Peyer's patch (tissue), 4 donors: ENCODE measurements around the gene VAV2. TPM values are rescaled to one million over a fixed set of nuclear protein-coding genes. Genes with fewer than 3 reads are reported as not detected.

Source experiments
- DNase-seq, 3 donors: peaks; one replicate each; pipeline ENCODE4 v3.0.0-alpha.2; 2017 to 2019
- H3K27ac ChIP-seq, 4 donors: fragments of 200-600 bp; sonication (generic); one replicate each; pipeline ENCODE4 v1.5.1; 2016 to 2019
- H3K27me3 ChIP-seq, 2 donors: fragments of 200-600 bp; sonication (generic); one replicate each; pipeline ENCODE4 v1.5.1; 2019
- H3K36me3 ChIP-seq, 3 donors: fragments of 200-600 bp; sonication (generic); one replicate each; pipeline ENCODE4 v1.5.1; 2016 to 2019
- H3K4me1 ChIP-seq, 4 donors: fragments of 200-600 bp; sonication (generic); one replicate each; pipeline ENCODE4 v1.5.1; 2016 to 2019
- H3K4me3 ChIP-seq, 4 donors: fragments of 200-600 bp; sonication (generic); 1 replicate in 3 of 4; 2 replicates in 1 of 4; pipeline ENCODE4 v1.5.1; 2016 to 2019; ENCODE audit warnings: mild to moderate bottlenecking in 1 of 4
- H3K9me3 ChIP-seq, 4 donors: fragments of 200-600 bp; sonication (generic); one replicate each; pipeline ENCODE4 v1.5.1; 2016 to 2019; ENCODE audit warnings: mild to moderate bottlenecking in 1 of 4
- POLR2A ChIP-seq, 2 donors: fragments of 450-650 bp; IDR thresholded peaks; one replicate each; pipeline ENCODE4 v1.5.1; 2017; ENCODE audit warnings: antibody characterized with exemption in 2 of 2, mild to moderate bottlenecking in 2 of 2, moderate library complexity in 2 of 2
- total RNA-seq, 4 donors: library from RNA; depleted of rRNA; stranded (reverse); fragments of >200 nt; gene quantifications; one replicate each; pipeline ENCODE4 v1.1.0, GENCODE V29; 2016
- TF ChIP-seq, protein P1 (sequence below), 6 experiments: fragments of 450-650 bp in 4 of 6; fragments of 200-600 bp in 2 of 6; sonication (generic) in 1 of 6; IDR thresholded peaks; one replicate each; pipeline ENCODE4 v1.5.1; 2017 to 2019; ENCODE audit warnings: antibody characterized with exemption in 6 of 6, mild to moderate bottlenecking in 3 of 6, moderate library complexity in 1 of 6

Gene VAV2
- total RNA-seq, 4 donors from 2014 or later = 47.9 to 61.8 (median 58.9) TPM

DNA sequence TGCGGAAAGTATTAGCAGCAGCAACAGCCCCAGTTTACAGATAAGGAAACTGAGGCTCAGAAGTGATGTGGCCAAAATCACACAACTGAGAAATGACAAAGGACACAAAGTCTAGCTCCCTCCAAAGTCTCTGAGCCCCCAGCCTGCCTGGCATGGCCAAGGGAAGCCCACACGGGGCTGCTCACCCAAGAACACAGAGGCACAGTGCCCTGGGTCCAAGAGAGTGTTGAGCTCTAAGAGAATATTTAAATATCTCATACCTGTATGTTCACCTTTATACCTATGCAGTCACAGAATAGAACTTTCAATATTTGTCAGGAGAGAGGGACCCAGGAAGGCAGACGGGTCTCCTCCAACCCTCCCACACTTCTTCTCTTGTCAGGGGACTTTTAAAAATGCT is 16.6 kb downstream of the VAV2 start:
- Histone ChIP-seq H3K27ac (peak overlapping the region in 1 of 4 donors; percentile 97), H3K4me1 (peaks cover 20 to 62% (median 31%) of the 10 kb centered on the region in 4 donors), H3K27me3 (no peaks in the 10 kb centered on the region), H3K9me3 (no peaks in the 10 kb centered on the region), H3K4me3 (no peak overlapping the region), H3K36me3 (no peaks in the 10 kb centered on the region)
- TF ChIP-seq, protein P1, sequence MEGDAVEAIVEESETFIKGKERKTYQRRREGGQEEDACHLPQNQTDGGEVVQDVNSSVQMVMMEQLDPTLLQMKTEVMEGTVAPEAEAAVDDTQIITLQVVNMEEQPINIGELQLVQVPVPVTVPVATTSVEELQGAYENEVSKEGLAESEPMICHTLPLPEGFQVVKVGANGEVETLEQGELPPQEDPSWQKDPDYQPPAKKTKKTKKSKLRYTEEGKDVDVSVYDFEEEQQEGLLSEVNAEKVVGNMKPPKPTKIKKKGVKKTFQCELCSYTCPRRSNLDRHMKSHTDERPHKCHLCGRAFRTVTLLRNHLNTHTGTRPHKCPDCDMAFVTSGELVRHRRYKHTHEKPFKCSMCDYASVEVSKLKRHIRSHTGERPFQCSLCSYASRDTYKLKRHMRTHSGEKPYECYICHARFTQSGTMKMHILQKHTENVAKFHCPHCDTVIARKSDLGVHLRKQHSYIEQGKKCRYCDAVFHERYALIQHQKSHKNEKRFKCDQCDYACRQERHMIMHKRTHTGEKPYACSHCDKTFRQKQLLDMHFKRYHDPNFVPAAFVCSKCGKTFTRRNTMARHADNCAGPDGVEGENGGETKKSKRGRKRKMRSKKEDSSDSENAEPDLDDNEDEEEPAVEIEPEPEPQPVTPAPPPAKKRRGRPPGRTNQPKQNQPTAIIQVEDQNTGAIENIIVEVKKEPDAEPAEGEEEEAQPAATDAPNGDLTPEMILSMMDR (IDR thresholded peaks at IDR 0.05) = no peak
- TF ChIP-seq POLR2A (IDR thresholded peaks at IDR 0.05) = no peak
- DNase-seq = peak in 1 of 3 donors; percentile 10

DNA sequence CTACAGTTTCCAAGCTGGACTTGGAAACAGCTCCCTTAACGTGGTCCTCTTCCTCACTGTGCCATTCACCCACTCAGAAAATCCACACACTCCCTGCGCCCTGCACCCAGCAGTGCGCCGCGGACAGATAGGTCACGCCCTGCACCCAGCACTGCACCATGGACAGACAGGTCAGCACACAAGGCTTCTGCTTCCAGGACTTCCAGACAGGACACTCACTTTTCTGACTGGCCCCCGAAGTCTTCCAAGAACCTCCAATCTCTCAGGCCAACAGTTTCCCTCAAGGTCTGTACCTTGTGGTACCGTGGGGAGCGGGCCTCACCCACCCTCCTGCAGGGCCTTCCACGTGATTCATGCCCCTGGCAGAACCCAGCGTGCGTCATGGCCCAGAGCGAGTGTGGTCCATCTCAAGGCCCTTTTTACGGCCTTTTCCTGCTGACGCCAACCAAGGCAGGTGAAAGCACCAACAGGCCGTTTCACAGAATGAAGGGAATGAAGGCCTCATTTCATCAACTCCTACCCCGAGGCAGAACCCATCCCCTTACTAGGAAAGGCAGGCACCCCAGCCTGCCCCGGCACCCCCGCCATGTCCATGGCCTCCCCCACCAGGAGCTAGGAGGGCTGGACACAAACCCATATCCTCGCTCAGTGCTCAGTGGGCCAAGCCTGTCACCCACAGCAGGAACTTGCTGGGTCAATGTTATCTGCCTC is 17.3 kb downstream of the VAV2 start:
- H3K4me1 ChIP-seq = peaks cover 19 to 57% (median 28%) of the 10 kb centered on the region in 4 donors
- H3K9me3 ChIP-seq = no peaks in the 10 kb centered on the region
- DNase-seq = peak in 1 of 3 donors; percentile 52
- TF ChIP-seq, protein P1 (IDR thresholded peaks at IDR 0.05) = no peak
- no peak for TF ChIP-seq POLR2A (IDR thresholded peaks at IDR 0.05)
- no peaks in the 10 kb centered on the region for H3K36me3 ChIP-seq
- peak overlapping the region; percentile 35 to 97 (median 70) for H3K27ac ChIP-seq
- H3K4me3 ChIP-seq = peak overlapping the region in 1 of 4 donors; percentile 30
- H3K27me3 ChIP-seq = no peaks in the 10 kb centered on the region

DNA sequence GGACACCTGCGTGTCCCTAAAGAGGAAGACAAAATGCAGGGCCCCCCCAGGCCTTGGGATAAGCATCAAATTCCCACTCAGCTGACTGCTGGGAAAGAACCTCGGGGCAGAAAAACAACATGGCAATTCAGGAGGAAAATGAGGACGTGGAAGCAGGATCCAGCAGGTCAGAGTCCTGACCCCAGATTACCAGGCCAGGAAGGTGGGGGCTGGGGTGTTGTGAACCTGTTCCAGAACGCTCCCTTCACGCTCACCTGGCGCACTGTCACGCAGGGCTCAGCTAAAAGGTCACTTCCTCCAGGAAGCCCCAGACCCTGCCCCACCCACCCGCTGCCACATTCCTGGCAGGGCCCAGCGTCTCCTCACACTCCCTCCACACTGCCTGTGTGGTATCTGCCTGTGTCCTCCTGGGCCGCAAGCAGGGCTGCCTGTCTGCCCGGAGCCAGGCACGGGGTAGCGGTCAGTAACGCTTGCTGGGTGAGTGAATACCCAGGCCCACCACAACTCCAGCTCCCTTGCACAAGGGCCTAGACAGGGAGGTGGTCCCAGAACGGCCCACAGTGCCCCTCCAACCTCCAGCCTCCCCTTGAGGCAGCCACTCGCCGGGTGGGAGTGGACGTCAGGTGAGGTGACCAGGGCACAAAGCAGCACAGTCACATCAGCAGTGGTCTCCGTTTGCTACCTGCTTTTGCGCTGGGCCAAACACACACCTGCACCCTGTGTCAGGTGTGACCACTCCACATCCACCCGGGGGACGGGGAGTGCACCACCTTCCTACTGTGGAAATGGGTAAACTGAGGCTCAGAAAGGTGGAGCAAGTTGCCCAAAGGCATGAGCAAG is 18.1 kb downstream of the VAV2 start:
- Histone ChIP-seq H3K4me1 (peaks cover 18 to 51% (median 26%) of the 10 kb centered on the region in 4 donors), H3K9me3 (no peaks in the 10 kb centered on the region), H3K36me3 (no peaks in the 10 kb centered on the region), H3K27me3 (no peaks in the 10 kb centered on the region), H3K27ac (peak overlapping the region; percentile 35 to 97 (median 70)), H3K4me3 (peak overlapping the region in 2 of 4 donors; percentile 13 to 30)
- TF ChIP-seq POLR2A (IDR thresholded peaks at IDR 0.05) = peak; percentile 49 to 80
- TF ChIP-seq, protein P1 (IDR thresholded peaks at IDR 0.05) = no peak
- DNase-seq = peak in 2 of 3 donors; percentile 90

- Histone ChIP-seq H3K27ac (peak overlapping the region; percentile 35 to 97 (median 68)), H3K4me3 (peak overlapping the region in 2 of 4 donors; percentile 20 to 41), H3K36me3 (no peaks in the 10 kb centered on the region), H3K4me1 (peaks cover 18 to 45% (median 24%) of the 10 kb centered on the region in 4 donors), H3K27me3 (no peaks in the 10 kb centered on the region), H3K9me3 (no peaks in the 10 kb centered on the region)
- TF ChIP-seq, protein P1 (IDR thresholded peaks at IDR 0.05) = no peak
- TF ChIP-seq POLR2A (IDR thresholded peaks at IDR 0.05) = peak in 1 of 2 donors; percentile 50
- peak; percentile 57 to 84 (median 81) for DNase-seq
Measured at GRCh38 chr9:133973111-133973790, 18.9 kb downstream of the VAV2 start.
